ENCODE measurements around the gene LRR1.

DNA sequence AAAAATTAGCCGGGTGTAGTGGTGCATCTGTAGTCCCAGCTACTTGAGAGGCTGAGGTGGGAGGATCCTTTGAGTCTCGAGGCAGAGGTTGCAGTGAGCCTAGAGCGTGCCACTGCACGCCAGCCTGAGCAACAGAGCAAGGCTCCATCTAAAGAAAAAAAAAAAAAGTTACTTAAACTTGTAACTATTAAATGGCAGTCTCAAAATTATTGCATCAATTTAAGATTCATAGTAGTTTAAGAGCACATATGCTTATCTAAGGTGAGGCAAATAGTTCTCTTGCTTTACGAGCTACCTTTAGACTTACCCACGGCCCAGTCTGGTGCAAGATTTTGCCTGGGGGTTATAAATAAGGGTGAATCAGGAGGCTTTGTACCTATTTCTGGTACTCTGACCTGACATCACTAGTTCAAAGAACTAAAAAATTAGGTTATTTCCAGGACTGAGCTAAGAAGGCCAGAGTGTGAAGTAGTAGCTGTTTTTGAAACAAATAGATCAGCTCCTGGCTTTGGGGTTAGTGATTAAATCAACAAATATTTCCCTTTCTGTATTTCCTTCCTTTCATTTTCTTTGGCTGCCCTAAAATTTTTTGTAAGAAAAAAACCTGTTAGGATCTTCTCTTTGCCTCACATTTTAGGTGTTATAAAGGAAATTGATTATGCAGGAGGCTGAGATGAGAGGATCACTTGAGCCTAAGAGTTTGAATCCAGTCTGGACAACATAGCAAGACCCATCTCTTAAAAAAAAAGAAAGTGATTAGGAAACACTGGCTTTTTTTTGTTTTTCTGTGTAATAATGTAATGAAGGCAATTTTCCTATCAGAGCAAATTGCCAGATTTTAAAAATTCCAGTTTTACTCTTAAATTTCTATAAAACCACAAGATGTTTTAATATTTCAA lies 25.4 kb downstream of the LRR1 start:
- no peak for TF ChIP-seq POLR2A (IDR thresholded peaks at IDR 0.05)
- TF ChIP-seq, protein P1, sequence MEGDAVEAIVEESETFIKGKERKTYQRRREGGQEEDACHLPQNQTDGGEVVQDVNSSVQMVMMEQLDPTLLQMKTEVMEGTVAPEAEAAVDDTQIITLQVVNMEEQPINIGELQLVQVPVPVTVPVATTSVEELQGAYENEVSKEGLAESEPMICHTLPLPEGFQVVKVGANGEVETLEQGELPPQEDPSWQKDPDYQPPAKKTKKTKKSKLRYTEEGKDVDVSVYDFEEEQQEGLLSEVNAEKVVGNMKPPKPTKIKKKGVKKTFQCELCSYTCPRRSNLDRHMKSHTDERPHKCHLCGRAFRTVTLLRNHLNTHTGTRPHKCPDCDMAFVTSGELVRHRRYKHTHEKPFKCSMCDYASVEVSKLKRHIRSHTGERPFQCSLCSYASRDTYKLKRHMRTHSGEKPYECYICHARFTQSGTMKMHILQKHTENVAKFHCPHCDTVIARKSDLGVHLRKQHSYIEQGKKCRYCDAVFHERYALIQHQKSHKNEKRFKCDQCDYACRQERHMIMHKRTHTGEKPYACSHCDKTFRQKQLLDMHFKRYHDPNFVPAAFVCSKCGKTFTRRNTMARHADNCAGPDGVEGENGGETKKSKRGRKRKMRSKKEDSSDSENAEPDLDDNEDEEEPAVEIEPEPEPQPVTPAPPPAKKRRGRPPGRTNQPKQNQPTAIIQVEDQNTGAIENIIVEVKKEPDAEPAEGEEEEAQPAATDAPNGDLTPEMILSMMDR (IDR thresholded peaks at IDR 0.05): no peak

Measured in adrenal gland (tissue), 5 donors.